Lower leg skin (tissue), 4 donors: ENCODE results near the gene TSPEAR. TPM values are rescaled to one million over a fixed set of nuclear protein-coding genes. Genes with fewer than 3 reads are reported as not detected.

Experiments used
- DNase-seq, 2 donors: peaks; one replicate each; pipeline ENCODE4 v3.0.0-alpha.2; 2019; ENCODE audit warnings: low spot score in 2 of 2
- H3K4me3 ChIP-seq: fragments of 200-600 bp; sonication (generic); 2 replicates; pipeline ENCODE4 v1.5.1; 2017; ENCODE audit warnings: mild to moderate bottlenecking, low read depth; ENCODE audit not compliant: poor library complexity, severe bottlenecking
- POLR2A ChIP-seq, 2 donors: fragments of 450-650 bp; IDR thresholded peaks; one replicate each; pipeline ENCODE4 v1.6.1; 2016 to 2017; ENCODE audit warnings: antibody characterized with exemption in 2 of 2, mild to moderate bottlenecking in 1 of 2, moderate library complexity in 1 of 2
- WGBS, 2 donors: methylation state at CpG; one replicate each; pipeline ENCODE4 v1.1.5; 2018; 5-methylcytosine and 5-hydroxymethylcytosine counted together
- intact Hi-C: fragments of 100-400 bp; cut with DNase I; formaldehyde crosslinking; loops from one replicate; pipeline ENCODE4 v1.15.0; 2023; ENCODE audit warnings: low total_unique reads
- total RNA-seq, 4 donors: library from RNA; depleted of rRNA; stranded (reverse); fragments of >200 nt; gene quantifications; one replicate each; pipeline ENCODE4 v1.1.0, GENCODE V29; 2016
- TF ChIP-seq, protein P1 (sequence below), 3 donors: fragments of 450-650 bp; IDR thresholded peaks; one replicate each; pipeline ENCODE4 v1.5.1; 2016; ENCODE audit warnings: antibody characterized with exemption in 3 of 3, mild to moderate bottlenecking in 3 of 3, moderate library complexity in 2 of 3

The TSPEAR gene
- total RNA-seq, 4 donors from 2014 or later, result 0.06 TPM; not detected in 3

DNA sequence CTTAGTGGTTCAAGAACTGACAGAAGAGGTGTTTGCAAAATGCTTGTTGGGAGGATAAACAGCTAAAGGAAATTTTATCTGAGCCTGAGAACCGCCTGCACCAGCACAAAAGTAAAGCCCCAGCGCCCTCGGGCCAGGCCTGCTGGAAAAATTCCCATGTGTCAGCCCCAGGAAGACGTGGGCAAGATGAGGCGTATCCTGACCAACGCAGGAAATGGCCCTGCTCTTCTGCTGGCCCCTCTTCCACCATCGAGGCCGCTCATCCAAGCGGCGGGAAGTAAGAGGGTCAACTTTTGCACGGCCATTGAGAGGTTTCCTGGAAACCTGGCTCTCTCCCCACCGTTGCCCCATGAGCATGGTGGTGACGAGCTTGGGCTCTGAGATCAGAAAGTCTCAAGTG, 216.4 kb downstream of the TSPEAR start:
- intact Hi-C loops, result no loop called here

DNA sequence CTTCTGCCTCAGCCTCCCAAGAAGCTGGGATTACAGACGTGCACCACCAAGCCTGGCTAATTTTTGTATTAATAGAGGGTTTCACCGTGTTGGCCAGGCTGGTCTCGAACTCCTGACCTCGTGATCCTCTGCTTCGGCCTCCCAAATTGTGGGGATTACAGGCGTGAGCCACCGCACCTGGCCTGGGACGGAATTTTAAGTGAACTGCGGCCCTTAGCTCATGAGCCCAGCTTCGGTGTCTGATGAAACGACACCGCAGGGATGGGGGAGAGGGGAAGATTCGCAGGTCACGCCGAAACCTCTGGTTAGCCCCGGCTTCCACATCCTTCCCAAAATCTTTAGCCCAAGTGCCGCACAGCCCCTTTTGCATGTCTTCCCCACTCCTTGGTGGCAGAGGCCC, 217.0 kb downstream of the TSPEAR start:
- DNase-seq, result no peak
- intact Hi-C loops, result no loop called here
- WGBS, 2 donors, result 91 to 94% methylated on average over 17 of the region's 17 CpGs
- H3K4me3 ChIP-seq, result no peak overlapping the region
- no peak for TF ChIP-seq POLR2A (IDR thresholded peaks at IDR 0.05)
- TF ChIP-seq, protein P1, sequence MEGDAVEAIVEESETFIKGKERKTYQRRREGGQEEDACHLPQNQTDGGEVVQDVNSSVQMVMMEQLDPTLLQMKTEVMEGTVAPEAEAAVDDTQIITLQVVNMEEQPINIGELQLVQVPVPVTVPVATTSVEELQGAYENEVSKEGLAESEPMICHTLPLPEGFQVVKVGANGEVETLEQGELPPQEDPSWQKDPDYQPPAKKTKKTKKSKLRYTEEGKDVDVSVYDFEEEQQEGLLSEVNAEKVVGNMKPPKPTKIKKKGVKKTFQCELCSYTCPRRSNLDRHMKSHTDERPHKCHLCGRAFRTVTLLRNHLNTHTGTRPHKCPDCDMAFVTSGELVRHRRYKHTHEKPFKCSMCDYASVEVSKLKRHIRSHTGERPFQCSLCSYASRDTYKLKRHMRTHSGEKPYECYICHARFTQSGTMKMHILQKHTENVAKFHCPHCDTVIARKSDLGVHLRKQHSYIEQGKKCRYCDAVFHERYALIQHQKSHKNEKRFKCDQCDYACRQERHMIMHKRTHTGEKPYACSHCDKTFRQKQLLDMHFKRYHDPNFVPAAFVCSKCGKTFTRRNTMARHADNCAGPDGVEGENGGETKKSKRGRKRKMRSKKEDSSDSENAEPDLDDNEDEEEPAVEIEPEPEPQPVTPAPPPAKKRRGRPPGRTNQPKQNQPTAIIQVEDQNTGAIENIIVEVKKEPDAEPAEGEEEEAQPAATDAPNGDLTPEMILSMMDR (IDR thresholded peaks at IDR 0.05), result no peak

More for the DNA sequence above, 216.4 kb downstream of the TSPEAR start:
- TF ChIP-seq POLR2A (IDR thresholded peaks at IDR 0.05), result no peak
- TF ChIP-seq, protein P1 (IDR thresholded peaks at IDR 0.05), result no peak
- WGBS, 2 donors, result 88% methylated on average over 13 of the region's 13 CpGs
- DNase-seq, result no peak
- H3K4me3 ChIP-seq, result no peak overlapping the region

DNA sequence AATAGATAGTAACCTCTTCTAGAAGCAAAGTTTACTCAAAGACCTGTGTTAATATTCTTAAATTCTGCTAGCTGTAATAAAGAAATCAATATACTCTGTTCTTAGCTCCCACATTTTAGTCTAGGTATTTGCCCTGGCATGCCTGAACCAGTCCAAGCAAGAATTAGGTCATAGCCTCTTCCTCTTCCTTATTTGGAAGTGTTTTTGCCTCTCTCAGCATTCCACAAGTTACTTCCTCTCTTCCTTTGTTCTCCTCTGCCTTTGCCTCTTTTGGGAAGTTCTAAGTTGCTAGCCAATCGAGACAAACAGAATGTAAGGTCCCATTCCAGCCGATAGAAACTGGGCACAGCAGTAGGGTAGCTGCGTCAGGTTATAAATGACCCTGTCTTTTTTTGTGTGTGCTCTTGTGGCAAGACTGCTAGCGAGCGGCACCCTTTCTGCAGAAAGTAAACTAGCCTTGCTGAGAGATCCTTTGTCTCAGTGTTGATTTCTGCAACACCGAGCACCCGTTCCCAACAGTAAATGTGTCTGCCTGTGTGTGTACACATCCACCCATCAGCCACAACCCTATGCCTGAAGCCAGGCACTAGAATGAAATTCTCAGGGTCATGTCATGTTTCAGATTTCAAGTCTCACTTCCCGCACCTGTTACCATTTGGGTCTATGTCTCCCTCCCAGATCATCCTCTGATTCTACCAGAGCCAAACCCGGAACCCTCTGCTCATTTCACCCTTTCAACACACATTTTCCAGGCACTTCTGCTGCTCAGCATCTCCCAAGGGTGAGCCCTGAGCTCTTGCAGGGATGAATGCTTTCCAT, 218.6 kb downstream of the TSPEAR start:
- no peak overlapping the region for H3K4me3 ChIP-seq
- WGBS, 2 donors, result 89 to 92% methylated on average over 9 of the region's 9 CpGs
- no peak for DNase-seq
- TF ChIP-seq, protein P1 (IDR thresholded peaks at IDR 0.05), result no peak
- TF ChIP-seq POLR2A (IDR thresholded peaks at IDR 0.05), result no peak
- intact Hi-C loops, result no loop called here

DNA sequence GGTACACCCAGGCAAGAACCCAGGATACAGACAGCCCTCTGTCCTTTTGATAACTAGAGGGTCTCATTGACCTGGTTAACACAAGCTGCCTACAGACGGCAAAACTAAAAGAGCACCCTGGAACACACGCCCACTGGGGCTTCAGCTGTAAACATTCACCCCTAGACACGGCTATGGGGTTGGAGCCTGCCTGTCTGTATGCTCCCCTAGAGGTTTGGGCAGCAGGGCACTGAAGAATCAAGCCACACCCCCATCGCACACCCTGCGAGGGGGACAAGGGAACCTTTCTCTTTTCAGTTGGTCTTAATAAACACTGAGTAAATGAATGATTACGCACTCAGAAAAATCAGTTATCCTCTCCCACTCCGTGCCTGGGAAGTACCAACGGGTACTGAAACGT, 220.6 kb downstream of the TSPEAR start:
- WGBS, 2 donors, result 92 to 94% methylated on average over 9 of the region's 9 CpGs
- H3K4me3 ChIP-seq, result no peak overlapping the region
- no peak for DNase-seq
- TF ChIP-seq, protein P1 (IDR thresholded peaks at IDR 0.05), result no peak
- TF ChIP-seq POLR2A (IDR thresholded peaks at IDR 0.05), result no peak
- intact Hi-C loops, result no loop called here

DNA sequence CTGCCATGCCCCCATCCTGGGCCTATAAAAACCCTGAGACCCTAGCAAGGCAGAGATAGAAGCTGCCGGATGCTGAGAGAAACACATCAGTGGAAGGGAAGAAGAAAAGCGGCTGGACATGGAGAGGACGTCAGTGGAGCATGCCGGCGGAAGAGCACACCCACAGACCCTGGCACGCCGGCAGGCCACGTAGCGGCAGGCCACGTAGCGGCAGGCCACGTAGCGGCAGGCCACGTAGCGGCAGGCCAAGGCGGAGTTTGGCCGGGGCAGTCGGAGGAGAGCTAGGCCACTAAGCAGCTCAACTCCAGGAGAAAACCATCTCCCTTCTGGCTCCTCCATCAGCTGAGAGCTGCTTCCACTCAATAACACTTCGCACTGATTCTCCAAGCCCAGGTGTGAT, 221.0 kb downstream of the TSPEAR start:
- intact Hi-C loops, result no loop called here
- no peak for DNase-seq
- WGBS, 2 donors, result 95 to 96% methylated on average over 19 of the region's 19 CpGs
- no peak for TF ChIP-seq POLR2A (IDR thresholded peaks at IDR 0.05)
- TF ChIP-seq, protein P1 (IDR thresholded peaks at IDR 0.05), result no peak
- no peak overlapping the region for H3K4me3 ChIP-seq
